G401 (cell line): ENCODE results near the gene CORO7. TPM values are rescaled to one million over a fixed set of nuclear protein-coding genes. Genes with fewer than 3 reads are reported as not detected.

Source experiments
- DNase-seq: peaks from one replicate; pipeline ENCODE4 v3.0.0-alpha.2; 2015; ENCODE audit warnings: low spot score
- in situ Hi-C: cut with HindIII; loops from 2 replicates; pipeline ENCODE4 v1.10.0; 2016; ENCODE audit warnings: low sequenced_read_pairs, mixed read lengths
- total RNA-seq: library from RNA; depleted of rRNA; stranded (reverse); fragments of >200 nt; shearing (Covaris generic); gene quantifications from 2 replicates; pipeline ENCODE4 v1.2.3, GENCODE V29; 2014

The CORO7 gene
- total RNA-seq, 1 experiment from 2014 or later = 39.5 TPM

DNA sequence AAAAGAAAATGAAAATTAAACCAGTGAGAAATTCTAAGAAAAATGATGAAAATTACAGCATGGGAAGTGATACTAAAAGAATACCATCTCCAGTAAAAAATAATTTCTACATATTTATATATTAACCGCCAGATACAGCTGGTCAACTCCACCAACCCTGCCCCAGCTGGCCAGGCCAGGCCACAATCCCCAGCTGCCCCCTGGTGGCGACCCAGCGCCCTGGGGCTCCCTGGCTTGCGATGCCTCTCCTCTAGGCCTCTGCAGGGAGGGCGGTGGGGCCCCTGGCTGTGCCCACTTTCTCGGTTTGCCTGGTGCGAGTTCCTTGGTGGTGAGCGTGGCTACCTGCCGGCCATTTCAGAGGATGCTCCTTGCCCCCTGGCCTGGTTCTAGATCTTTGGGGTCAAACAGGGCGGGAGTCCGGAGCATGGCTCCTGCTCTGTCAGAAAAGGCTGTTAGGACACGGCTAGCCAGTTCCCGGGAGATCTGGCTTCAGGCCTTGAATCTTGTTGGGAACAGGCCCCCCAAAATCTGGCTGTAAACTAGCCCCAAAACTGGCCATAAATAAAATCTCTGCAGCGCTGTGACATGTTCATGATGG lies 86.0 kb downstream of the CORO7 start:
- in situ Hi-C loops = no loop called here
- DNase-seq = peak; percentile 57

GRCh38 chr16:4328782-4329775 lies 87.3 kb downstream of the CORO7 start:
- DNase-seq = peak; percentile 57
- in situ Hi-C loops = no loop called here

GRCh38 chr16:4328046-4328781 lies 88.2 kb downstream of the CORO7 start:
- in situ Hi-C loops = no loop called here
- DNase-seq = peak; percentile 88

- in situ Hi-C loops = no loop called here
- DNase-seq = no peak
These were observed 88.9 kb downstream of the CORO7 start for GRCh38 chr16:4327386-4328045.

DNA sequence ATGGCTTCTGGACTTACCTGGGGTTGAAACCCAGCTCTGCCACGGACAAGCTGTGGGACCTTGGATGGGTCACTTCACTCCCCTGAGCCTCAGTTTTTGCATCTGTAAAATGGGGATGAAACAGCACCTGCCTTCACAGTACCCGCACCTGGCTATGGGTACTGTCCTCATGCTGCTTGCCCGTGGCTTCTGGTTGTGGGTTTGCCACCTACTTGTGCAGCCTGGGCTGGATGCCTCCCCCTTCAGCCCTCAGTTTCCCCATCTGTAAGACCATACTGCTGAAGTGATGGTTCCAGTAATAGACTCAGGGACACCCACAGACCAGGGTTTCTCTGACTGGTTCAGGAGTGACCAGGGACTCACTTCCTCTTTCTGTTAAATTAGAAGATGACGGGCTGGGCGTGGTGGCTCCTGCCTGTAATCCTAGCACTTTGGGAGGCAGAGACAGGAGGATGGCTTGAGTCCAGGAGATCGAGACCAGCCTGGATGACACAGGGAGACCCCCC lies 91.1 kb downstream of the CORO7 start:
- in situ Hi-C loops = no loop called here
- no peak for DNase-seq

DNA sequence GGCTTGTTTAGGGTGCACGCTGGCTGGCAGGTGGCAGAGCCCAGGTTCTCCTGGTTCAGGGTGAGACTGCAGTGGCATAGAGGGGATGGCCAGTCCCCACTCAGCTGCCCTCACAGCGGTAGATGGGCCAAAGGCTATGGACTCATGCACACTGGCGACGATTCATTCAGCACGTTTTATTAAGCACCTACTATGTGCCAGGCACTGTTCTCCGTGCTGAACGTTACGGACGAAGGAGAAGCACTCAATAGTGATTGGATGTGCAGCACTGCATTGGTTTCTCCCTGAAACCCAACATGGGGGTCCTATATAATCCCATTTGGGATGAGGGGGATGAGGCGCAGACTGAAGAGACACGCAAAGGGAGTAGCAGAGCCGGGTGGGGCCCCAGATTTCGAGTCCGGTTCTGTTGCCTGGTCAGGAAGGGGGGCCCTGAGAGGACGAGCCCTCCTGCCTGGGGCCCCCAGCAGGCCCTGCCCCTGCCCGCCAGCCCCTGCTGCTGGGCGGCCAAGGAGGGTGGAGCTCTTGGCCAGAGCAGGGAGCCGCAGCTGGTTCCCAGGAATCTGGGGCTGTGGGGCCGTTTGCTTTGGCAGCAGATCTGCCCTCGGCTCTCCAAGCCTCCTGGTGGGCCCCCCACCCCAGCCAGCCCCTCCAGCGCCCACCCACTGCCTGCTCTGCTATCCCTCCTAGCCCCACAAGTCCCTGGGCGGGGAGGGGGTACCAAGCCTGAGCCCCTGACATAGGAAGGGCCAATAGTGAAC lies 91.7 kb downstream of the CORO7 start:
- in situ Hi-C loops = no loop called here
- no peak for DNase-seq

DNA sequence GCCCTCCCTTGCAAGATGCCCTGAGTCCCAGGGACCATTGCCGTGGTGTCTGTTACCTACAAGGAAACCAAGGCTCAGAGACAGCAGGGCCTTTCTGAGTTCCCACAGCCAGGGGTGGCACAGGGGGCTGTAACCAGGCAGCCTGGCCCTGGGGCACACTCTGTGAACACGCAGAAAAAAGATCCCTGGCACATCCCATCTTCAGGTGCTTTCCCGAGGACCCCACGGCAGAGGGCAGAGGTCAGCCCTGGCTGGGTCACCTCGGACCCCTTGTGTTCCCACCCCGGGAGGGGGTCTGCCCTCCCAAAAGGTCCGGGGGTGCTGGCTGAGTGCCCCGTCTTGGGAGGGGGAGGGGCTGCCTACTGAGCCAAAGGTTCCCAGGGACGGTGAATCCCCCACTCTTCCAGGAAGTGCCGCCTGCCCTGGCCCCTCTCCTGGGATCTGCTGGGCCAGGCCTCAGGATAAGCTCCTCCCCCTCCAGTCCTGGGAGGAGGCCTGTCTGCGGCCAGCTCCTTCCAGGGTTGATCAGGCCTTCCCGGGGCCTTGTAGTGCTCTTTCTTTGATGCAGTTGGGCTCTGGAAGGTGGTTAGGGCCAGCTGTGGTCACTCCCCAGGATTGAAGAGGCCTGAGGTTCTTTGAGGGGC lies 92.4 kb downstream of the CORO7 start:
- peak; percentile 65 for DNase-seq
- in situ Hi-C loops = no loop called here

DNA sequence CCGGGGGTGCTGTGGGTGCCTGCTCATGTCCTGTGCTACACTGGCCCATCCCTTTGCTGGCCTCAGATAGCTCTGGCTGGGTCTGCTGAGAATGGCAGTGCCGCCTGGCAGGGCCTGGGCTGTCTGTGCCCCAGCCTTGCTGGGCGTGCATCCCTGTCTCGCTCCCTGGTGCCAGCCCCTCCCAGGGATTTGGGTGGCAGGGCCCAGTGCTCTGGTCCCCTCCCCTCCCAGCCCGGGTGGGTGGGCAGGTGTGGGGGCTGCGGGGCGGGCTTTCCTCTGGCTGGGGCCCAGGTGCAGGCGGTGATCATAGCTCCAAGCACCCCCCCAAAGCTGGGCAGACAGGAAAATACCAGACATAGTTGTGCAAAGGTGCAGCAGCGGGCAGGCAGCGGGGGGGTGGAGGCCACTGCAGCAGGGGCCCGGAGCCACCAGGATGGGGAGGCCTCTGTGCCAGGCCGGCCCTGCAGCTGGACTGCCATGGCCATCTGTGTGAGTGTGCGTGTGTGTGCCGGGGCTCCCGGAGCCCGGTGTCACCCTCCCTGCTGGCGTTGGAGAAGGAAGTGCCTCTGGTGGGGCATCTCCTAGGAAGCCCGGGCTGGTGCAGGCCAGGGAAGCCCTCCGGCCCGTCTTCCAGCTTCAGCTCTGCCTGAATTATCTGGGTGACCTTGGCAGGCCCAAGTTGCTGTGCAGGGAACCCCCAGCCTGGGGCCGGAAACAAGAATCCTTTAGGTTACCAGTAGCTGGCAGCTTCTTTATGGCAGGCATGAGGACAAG lies 93.1 kb downstream of the CORO7 start:
- DNase-seq = peak; percentile 73
- in situ Hi-C loops = no loop called here

DNA sequence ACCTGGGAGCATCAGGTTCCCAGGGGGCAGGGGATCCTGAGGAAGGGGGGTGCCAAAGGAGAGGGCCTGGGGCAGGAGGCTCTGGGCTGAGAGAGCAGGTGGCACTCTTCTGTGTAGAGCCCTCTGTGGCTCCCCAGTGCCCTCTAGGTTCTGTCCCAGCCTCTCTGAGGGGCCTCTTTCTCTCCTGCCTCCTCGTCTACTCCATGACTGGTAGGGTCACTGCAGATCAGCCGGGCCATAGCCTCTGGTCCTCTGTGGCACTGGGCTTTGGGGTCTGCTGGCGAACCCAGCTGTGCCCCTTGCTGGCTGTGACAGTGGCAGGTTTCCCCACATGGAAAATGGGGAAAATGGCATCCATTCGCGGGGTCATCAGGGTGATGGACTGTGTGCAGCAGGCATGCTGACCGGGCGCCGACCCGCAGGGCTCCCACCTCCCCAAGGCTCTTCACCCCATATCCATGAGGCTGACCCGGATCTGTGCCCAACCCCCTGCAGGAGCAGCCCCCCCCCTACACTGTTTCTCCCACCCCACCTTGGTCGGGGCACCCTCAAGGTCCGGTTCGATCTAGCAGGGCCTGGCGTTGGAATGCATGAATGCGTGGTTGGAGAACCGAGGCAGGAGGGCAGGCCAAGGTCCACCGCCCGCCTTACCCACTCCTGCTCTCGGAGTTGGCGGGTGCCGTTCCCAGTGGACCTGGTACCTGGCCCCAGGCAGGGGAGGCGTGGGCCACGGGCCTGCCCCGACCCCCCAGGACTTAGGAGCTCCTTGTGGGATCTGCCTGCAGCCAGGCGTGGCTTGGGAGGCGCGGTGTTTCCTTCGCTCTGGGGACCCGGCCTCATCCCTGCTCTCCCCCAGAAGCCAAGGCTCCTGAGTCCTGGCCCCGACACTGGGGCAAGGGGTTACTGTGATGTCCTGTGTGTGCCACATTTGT lies 94.0 kb downstream of the CORO7 start:
- in situ Hi-C loops = no loop called here
- no peak for DNase-seq

GRCh38 chr16:4321286-4322120 lies 94.9 kb downstream of the CORO7 start:
- in situ Hi-C loops = no loop called here
- DNase-seq = no peak

DNA sequence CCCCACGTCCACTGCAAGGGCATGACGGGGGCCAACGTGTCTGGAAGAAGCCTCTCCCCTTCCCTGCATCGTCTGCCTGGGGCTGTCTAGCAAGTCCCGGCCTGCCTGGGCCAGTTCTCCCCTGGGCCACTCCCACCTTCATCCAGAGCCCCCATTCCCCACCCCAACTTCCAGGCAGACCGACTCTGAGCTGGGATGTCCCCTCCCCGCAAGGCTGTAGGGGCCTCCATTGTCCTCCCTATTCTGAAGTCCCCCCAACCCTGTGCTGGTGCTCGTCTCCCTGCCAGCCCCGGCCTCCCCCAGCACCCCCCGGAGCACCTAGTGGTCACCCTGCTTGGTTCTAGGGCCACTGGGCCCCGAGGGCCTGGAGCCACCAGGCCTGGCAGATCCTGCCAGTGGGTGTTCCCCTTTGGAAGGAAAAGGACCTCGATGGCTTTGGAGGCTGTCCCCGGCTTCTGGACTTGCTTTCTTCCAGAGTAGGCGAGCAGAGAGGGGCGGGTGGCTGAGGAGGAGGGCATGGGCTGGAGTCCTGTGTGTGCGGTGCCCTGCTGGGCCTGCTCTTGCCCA lies 95.7 kb downstream of the CORO7 start:
- in situ Hi-C loops = no loop called here
- DNase-seq = no peak

- DNase-seq = no peak
- in situ Hi-C loops = no loop called here
These were observed 96.7 kb downstream of the CORO7 start for GRCh38 chr16:4319454-4320421.

GRCh38 chr16:4318967-4319366 lies 97.4 kb downstream of the CORO7 start:
- no peak for DNase-seq
- in situ Hi-C loops = no loop called here

GRCh38 chr16:4318451-4318910 lies 97.9 kb downstream of the CORO7 start:
- in situ Hi-C loops = no loop called here
- no peak for DNase-seq
